Stimulated activated CD4-positive, alpha-beta T cell treated with anti-CD3 and anti-CD28 coated beads, Interleukin-1b, Interleukin-23, amount 100 ng/mL, for 24 hours (primary cell): ENCODE measurements around the gene GBGT1.

Source experiments
- DNase-seq, 4 experiments: peaks; one replicate each; pipeline ENCODE4 v3.0.0-alpha.2; 2020; ENCODE audit warnings: low read depth in 4 of 4, low spot score in 1 of 4

Gene GBGT1

GRCh38 chr9:133129001-133129795 lies 34.5 kb downstream of the GBGT1 start:
- no peak for DNase-seq

- no peak for DNase-seq
Observed at GRCh38 chr9:133128152-133128551, 35.6 kb downstream of the GBGT1 start.

GRCh38 chr9:133127340-133127981 lies 36.3 kb downstream of the GBGT1 start:
- DNase-seq: no peak

GRCh38 chr9:133126697-133127339 lies 36.9 kb downstream of the GBGT1 start:
- DNase-seq: no peak

- DNase-seq: no peak
Observed at GRCh38 chr9:133125941-133126696, 37.6 kb downstream of the GBGT1 start.

GRCh38 chr9:133124907-133125275 lies 38.8 kb downstream of the GBGT1 start:
- no peak for DNase-seq

- DNase-seq: no peak
Observed at GRCh38 chr9:133124123-133124906, 39.4 kb downstream of the GBGT1 start.

- no peak for DNase-seq
Observed at GRCh38 chr9:133122935-133123611, 40.6 kb downstream of the GBGT1 start.

GRCh38 chr9:133122605-133122934 lies 41.1 kb downstream of the GBGT1 start:
- no peak for DNase-seq

GRCh38 chr9:133121915-133122550 lies 41.7 kb downstream of the GBGT1 start:
- DNase-seq: no peak

GRCh38 chr9:133121198-133121914 lies 42.4 kb downstream of the GBGT1 start, which contains the start of gene RALGDS:
TSS of gene RALGDS (minus strand) at chr9:133121240. CDS start at chr9:133121154, 86 bp downstream.
- DNase-seq: peak; percentile 84 to 88 (median 86)

GRCh38 chr9:133120501-133121197 lies 43.1 kb downstream of the GBGT1 start:
- no peak for DNase-seq

- DNase-seq: no peak
Observed at GRCh38 chr9:133119846-133120500, 43.7 kb downstream of the GBGT1 start.

- no peak for DNase-seq
Observed at GRCh38 chr9:133119103-133119845, 44.4 kb downstream of the GBGT1 start.

- no peak for DNase-seq
Observed at GRCh38 chr9:133118568-133118967, 45.1 kb downstream of the GBGT1 start.

- no peak for DNase-seq
Observed at GRCh38 chr9:133118179-133118520, 45.6 kb downstream of the GBGT1 start.
